Mucosa of stomach (tissue), 1 donor: ENCODE results near the gene GPR107.

Experiments used
- H3K27me3 ChIP-seq: one replicate; pipeline ENCODE4 v1.7.0; 2013; ENCODE audit warnings: mild to moderate bottlenecking, low read length; ENCODE audit not compliant: control insufficient read depth, insufficient read depth
- H3K36me3 ChIP-seq: one replicate; pipeline ENCODE4 v1.7.0; 2013; ENCODE audit warnings: low read length; ENCODE audit not compliant: control insufficient read depth, insufficient read depth
- H3K4me1 ChIP-seq: one replicate; pipeline ENCODE4 v1.7.0; 2013; ENCODE audit warnings: mild to moderate bottlenecking, low read length; ENCODE audit not compliant: control insufficient read depth, insufficient read depth
- H3K4me3 ChIP-seq: one replicate; pipeline ENCODE4 v1.7.0; 2013; ENCODE audit warnings: low read length
- H3K9ac ChIP-seq: one replicate; pipeline ENCODE4 v1.7.0; 2013; ENCODE audit warnings: mild to moderate bottlenecking, low read length, moderate library complexity
- H3K9me3 ChIP-seq: one replicate; pipeline ENCODE4 v1.7.0; 2013; ENCODE audit warnings: mild to moderate bottlenecking, low read length, moderate library complexity; ENCODE audit not compliant: control insufficient read depth
- donor health status: Pancreatic carcinoma.

GPR107 gene

GRCh38 chr9:130147198-130147597, 93.5 kb downstream of the GPR107 start:
- peaks cover 4% of the 10 kb centered on the region for H3K4me1 ChIP-seq
- no peak overlapping the region for H3K4me3 ChIP-seq
- peaks cover 31% of the 10 kb centered on the region for H3K27me3 ChIP-seq

GRCh38 chr9:130147910-130148309, 94.2 kb downstream of the GPR107 start:
- Histone ChIP-seq H3K36me3 (no peaks in the 10 kb centered on the region), H3K9me3 (no peaks in the 10 kb centered on the region), H3K4me1 (peaks cover 4% of the 10 kb centered on the region), H3K9ac (no peak overlapping the region), H3K27me3 (peaks cover 26% of the 10 kb centered on the region), H3K4me3 (no peak overlapping the region)

More at GRCh38 chr9:130147198-130147597, 93.5 kb downstream of the GPR107 start:
- H3K9ac ChIP-seq: no peak overlapping the region
- H3K36me3 ChIP-seq: no peaks in the 10 kb centered on the region
- no peaks in the 10 kb centered on the region for H3K9me3 ChIP-seq

GRCh38 chr9:130149031-130149430, 95.3 kb downstream of the GPR107 start:
- no peaks in the 10 kb centered on the region for H3K36me3 ChIP-seq
- no peak overlapping the region for H3K9ac ChIP-seq
- peaks cover 2% of the 10 kb centered on the region for H3K4me1 ChIP-seq
- H3K27me3 ChIP-seq: peaks cover 14% of the 10 kb centered on the region
- no peaks in the 10 kb centered on the region for H3K9me3 ChIP-seq
- no peak overlapping the region for H3K4me3 ChIP-seq

GRCh38 chr9:130149654-130150286, 96.1 kb downstream of the GPR107 start:
- H3K27me3 ChIP-seq: peaks cover 11% of the 10 kb centered on the region
- H3K9ac ChIP-seq: no peak overlapping the region
- H3K36me3 ChIP-seq: no peaks in the 10 kb centered on the region
- H3K4me3 ChIP-seq: no peak overlapping the region
- no peaks in the 10 kb centered on the region for H3K9me3 ChIP-seq
- no peaks in the 10 kb centered on the region for H3K4me1 ChIP-seq

GRCh38 chr9:130150779-130151382, 97.2 kb downstream of the GPR107 start:
- Histone ChIP-seq H3K36me3 (no peaks in the 10 kb centered on the region), H3K9me3 (no peaks in the 10 kb centered on the region), H3K4me3 (no peak overlapping the region), H3K4me1 (no peaks in the 10 kb centered on the region), H3K27me3 (peaks cover 3% of the 10 kb centered on the region), H3K9ac (no peak overlapping the region)

- H3K4me1 ChIP-seq: no peaks in the 10 kb centered on the region
- H3K4me3 ChIP-seq: no peak overlapping the region
- no peaks in the 10 kb centered on the region for H3K27me3 ChIP-seq
- H3K9me3 ChIP-seq: no peaks in the 10 kb centered on the region
- no peaks in the 10 kb centered on the region for H3K36me3 ChIP-seq
- H3K9ac ChIP-seq: no peak overlapping the region
Observed at GRCh38 chr9:130154816-130155215, 101.1 kb downstream of the GPR107 start.

- H3K9ac ChIP-seq: no peak overlapping the region
- H3K27me3 ChIP-seq: no peaks in the 10 kb centered on the region
- no peaks in the 10 kb centered on the region for H3K9me3 ChIP-seq
- no peaks in the 10 kb centered on the region for H3K36me3 ChIP-seq
- no peaks in the 10 kb centered on the region for H3K4me1 ChIP-seq
- no peak overlapping the region for H3K4me3 ChIP-seq
Observed at GRCh38 chr9:130155647-130156046, 101.9 kb downstream of the GPR107 start.

GRCh38 chr9:130156672-130157071, 103.0 kb downstream of the GPR107 start:
- Histone ChIP-seq H3K4me3 (no peak overlapping the region), H3K36me3 (no peaks in the 10 kb centered on the region), H3K27me3 (no peaks in the 10 kb centered on the region), H3K4me1 (no peaks in the 10 kb centered on the region), H3K9me3 (no peaks in the 10 kb centered on the region), H3K9ac (no peak overlapping the region)

GRCh38 chr9:130157079-130157478, 103.4 kb downstream of the GPR107 start:
- H3K36me3 ChIP-seq: no peaks in the 10 kb centered on the region
- no peaks in the 10 kb centered on the region for H3K4me1 ChIP-seq
- H3K4me3 ChIP-seq: no peak overlapping the region
- no peaks in the 10 kb centered on the region for H3K27me3 ChIP-seq
- no peak overlapping the region for H3K9ac ChIP-seq
- H3K9me3 ChIP-seq: no peaks in the 10 kb centered on the region

GRCh38 chr9:130158001-130158400, 104.3 kb downstream of the GPR107 start:
- no peaks in the 10 kb centered on the region for H3K4me1 ChIP-seq
- H3K27me3 ChIP-seq: no peaks in the 10 kb centered on the region
- H3K36me3 ChIP-seq: no peaks in the 10 kb centered on the region
- H3K9me3 ChIP-seq: no peaks in the 10 kb centered on the region
- H3K4me3 ChIP-seq: no peak overlapping the region
- H3K9ac ChIP-seq: no peak overlapping the region

GRCh38 chr9:130159057-130159456, 105.4 kb downstream of the GPR107 start:
- Histone ChIP-seq H3K9me3 (no peaks in the 10 kb centered on the region), H3K36me3 (no peaks in the 10 kb centered on the region), H3K4me1 (no peaks in the 10 kb centered on the region), H3K9ac (no peak overlapping the region), H3K4me3 (no peak overlapping the region), H3K27me3 (no peaks in the 10 kb centered on the region)

GRCh38 chr9:130159915-130160670, 106.4 kb downstream of the GPR107 start:
- no peaks in the 10 kb centered on the region for H3K27me3 ChIP-seq
- H3K9ac ChIP-seq: no peak overlapping the region
- no peak overlapping the region for H3K4me3 ChIP-seq
- H3K9me3 ChIP-seq: no peaks in the 10 kb centered on the region
- no peaks in the 10 kb centered on the region for H3K4me1 ChIP-seq
- H3K36me3 ChIP-seq: no peaks in the 10 kb centered on the region
